CD4-positive, CD25-positive, alpha-beta regulatory T cell (primary cell): ENCODE data around the gene ENTREP1. TPM values are rescaled to one million over a fixed set of nuclear protein-coding genes. Genes with fewer than 3 reads are reported as not detected.
A peak's percentile ranks its signal among the peaks of the same experiment; 100 is the strongest.

Source experiments
- ATAC-seq, 2 donors: fragments of 150-1000 bp; cut with Tn5 transposase; one replicate each; pipeline ENCODE4 v1.10.0; 2021; ENCODE audit warnings: low read depth in 2 of 2, moderate number of reproducible peaks in 2 of 2, moderate library complexity in 1 of 2
- DNase-seq, 3 donors: peaks; one replicate each; pipeline versions ENCODE4 v3.0.0 to v3.0.0-alpha.2; 2012 to 2022; ENCODE audit warnings: mixed read lengths in 1 of 3
- H3K27ac ChIP-seq: one replicate; pipeline ENCODE4 v1.7.0; 2013; ENCODE audit warnings: mild to moderate bottlenecking, low read length; ENCODE audit not compliant: insufficient read depth, poor library complexity, severe bottlenecking
- H3K27me3 ChIP-seq: one replicate; pipeline ENCODE4 v1.7.0; 2013; ENCODE audit warnings: low read length; ENCODE audit not compliant: control insufficient read depth, insufficient read depth
- H3K36me3 ChIP-seq: one replicate; pipeline ENCODE4 v1.7.0; 2013; ENCODE audit warnings: mild to moderate bottlenecking, low read length, moderate library complexity; ENCODE audit not compliant: control insufficient read depth, insufficient read depth
- H3K4me1 ChIP-seq: 2 replicates; pipeline ENCODE4 v1.7.0; 2013; ENCODE audit warnings: mild to moderate bottlenecking, low read length; ENCODE audit not compliant: insufficient read depth, control insufficient read depth, poor library complexity, severe bottlenecking
- H3K4me3 ChIP-seq: one replicate; pipeline ENCODE4 v1.7.0; 2013; ENCODE audit warnings: low read depth, mild to moderate bottlenecking, low read length, moderate library complexity
- H3K9me3 ChIP-seq, 2 experiments: 1 replicate in 1 of 2; 2 replicates in 1 of 2; pipeline ENCODE4 v1.7.0; 2013; ENCODE audit warnings: low read length in 2 of 2, mild to moderate bottlenecking in 1 of 2, moderate library complexity in 1 of 2; ENCODE audit not compliant: control insufficient read depth in 2 of 2
- H3K27ac Mint-ChIP-seq, 3 donors: one replicate each; pipeline ENCODE4 v1.8.0; 2020 to 2022; ENCODE audit warnings: mild to moderate bottlenecking in 3 of 3, mixed read lengths in 3 of 3, moderate library complexity in 2 of 3
- H3K27me3 Mint-ChIP-seq: one replicate; pipeline ENCODE4 v1.8.0; 2022; ENCODE audit warnings: mild to moderate bottlenecking, mixed read lengths
- H3K36me3 Mint-ChIP-seq: one replicate; pipeline ENCODE4 v1.8.0; 2020; ENCODE audit warnings: mixed read lengths
- H3K4me1 Mint-ChIP-seq, 4 donors: one replicate each; pipeline ENCODE4 v1.8.0; 2020 to 2022; ENCODE audit warnings: mixed read lengths in 4 of 4, mild to moderate bottlenecking in 1 of 4
- H3K4me3 Mint-ChIP-seq, 4 donors: one replicate each; pipeline ENCODE4 v1.8.0; 2020 to 2022; ENCODE audit warnings: mild to moderate bottlenecking in 4 of 4, mixed read lengths in 4 of 4, moderate library complexity in 3 of 4
- H3K9me3 Mint-ChIP-seq, 7 donors: one replicate each; pipeline ENCODE4 v1.8.0; 2020 to 2022; ENCODE audit warnings: mixed read lengths in 7 of 7, mild to moderate bottlenecking in 3 of 7, moderate library complexity in 2 of 7
- polyA plus RNA-seq, 4 donors: library from polyadenylated mRNA; unstranded; fragments of 300-500 nt; fragmentation: Illumina TruSeq; gene quantifications; one replicate each; pipeline ENCODE4 v1.2.3, GENCODE V29; 2021
- total RNA-seq: library from RNA; stranded (reverse); gene quantifications from one replicate; pipeline ENCODE4 v1.2.3, GENCODE V29; 2022

The ENTREP1 gene, protein sequence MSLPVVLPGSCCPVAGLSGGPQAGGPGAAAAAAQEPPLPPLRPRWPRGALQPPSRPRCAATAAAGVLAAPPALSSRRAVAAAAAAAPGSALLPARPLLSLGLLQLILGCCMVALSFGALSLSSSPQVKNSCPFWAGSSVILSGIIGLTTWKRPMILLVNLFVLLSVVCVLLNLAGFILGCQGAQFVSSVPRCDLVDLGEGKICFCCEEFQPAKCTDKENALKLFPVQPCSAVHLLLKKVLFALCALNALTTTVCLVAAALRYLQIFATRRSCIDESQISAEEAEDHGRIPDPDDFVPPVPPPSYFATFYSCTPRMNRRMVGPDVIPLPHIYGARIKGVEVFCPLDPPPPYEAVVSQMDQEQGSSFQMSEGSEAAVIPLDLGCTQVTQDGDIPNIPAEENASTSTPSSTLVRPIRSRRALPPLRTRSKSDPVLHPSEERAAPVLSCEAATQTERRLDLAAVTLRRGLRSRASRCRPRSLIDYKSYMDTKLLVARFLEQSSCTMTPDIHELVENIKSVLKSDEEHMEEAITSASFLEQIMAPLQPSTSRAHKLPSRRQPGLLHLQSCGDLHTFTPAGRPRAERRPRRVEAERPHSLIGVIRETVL
- total RNA-seq: not detected
- polyA plus RNA-seq: not detected

DNA sequence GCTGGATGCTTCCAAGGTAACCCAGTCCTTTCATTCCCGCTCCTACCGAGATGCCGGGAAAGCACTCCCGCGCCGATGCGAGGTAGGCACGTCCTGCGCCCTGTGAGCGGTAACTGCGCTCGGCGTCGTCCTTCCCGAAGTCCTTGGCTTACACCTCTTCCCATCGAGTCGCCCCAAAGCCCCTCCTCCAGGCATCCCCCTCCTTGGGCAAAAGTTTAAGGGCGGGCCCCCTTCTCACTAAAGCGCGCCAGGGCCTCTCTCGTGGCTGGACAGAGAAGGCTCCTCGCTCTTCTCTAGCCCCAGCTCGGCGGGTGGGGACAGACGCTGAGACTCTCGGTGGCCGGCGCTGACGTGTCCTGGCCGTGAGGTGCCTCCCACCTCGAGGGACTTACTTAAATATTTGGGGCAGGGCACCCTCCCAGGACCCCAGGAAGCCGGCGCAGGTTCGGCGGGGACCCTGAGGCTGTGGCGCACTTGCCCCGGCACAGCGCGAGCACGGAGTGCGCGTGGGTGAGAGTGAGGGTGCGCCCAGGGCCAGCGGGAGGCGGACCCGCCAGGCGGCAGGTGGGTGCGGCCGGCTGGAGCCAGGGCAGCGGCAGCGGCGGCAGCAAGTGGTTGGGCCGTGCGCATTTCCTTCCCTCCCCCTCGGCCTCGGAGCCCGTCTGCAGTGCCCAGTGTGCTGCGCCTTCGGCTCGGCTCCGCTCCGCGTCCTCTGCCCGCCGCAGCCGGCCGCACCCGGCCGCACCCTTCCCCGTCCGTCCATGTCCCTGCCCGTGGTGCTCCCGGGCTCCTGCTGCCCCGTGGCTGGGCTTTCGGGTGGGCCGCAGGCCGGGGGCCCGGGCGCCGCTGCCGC is at the start of gene ENTREP1:
Gene ENTREP1, plus strand, starts transcription at position 667 of the 853 bp plus-strand sequence. Its CDS starts 95 bp downstream, at position 762.
- no peaks in the 10 kb centered on the region for H3K9me3 ChIP-seq
- no peaks in the 10 kb centered on the region for H3K36me3 ChIP-seq
- Mint-ChIP-seq H3K36me3 (no peaks in the 10 kb centered on the region), H3K27ac (no peak within 1 kb of the TSS), H3K4me1 (peaks cover 0 to 5% (median 2%) of the 10 kb centered on the region in 4 donors), H3K9me3 (peaks cover 0 to 6% (median 0%) of the 10 kb centered on the region in 7 donors), H3K27me3 (peaks cover 58% of the 10 kb centered on the region), H3K4me3 (peak within 1 kb of the TSS in 1 of 4 donors; percentile 46)
- ATAC-seq: no peak
- no peak within 1 kb of the TSS for H3K4me3 ChIP-seq
- DNase-seq: peak in 1 of 3 donors; percentile 7
- no peak within 1 kb of the TSS for H3K27ac ChIP-seq
- peaks cover 3% of the 10 kb centered on the region for H3K4me1 ChIP-seq
- peaks cover 19% of the 10 kb centered on the region for H3K27me3 ChIP-seq

DNA sequence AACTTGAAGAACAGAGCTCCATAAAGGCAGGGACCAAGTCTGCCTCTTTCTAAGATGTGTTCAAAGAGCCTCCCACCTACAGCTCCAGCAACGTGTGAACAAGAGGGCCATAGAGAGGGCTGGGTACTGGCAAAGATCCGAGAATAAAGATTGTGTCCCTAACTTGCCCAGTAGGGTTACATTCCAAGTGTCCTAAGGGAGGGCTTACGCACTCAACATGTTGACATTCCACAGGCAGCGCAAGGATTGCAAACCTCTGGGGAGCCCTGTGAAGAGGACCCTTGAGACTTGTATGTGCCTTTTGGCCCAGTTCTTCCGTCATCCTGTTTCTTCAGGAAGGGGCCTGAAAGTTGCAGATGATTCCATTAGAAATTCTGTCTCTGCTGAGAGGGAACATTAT is 48.2 kb upstream of the ENTREP1 start:
- Mint-ChIP-seq H3K4me3 (no peak overlapping the region), H3K9me3 (peaks cover 0 to 19% (median 6%) of the 10 kb centered on the region in 7 donors), H3K36me3 (no peaks in the 10 kb centered on the region), H3K4me1 (peaks cover 0 to 2% (median 0%) of the 10 kb centered on the region in 4 donors), H3K27me3 (peaks cover 5% of the 10 kb centered on the region), H3K27ac (no peak overlapping the region)
- Histone ChIP-seq H3K4me1 (no peaks in the 10 kb centered on the region), H3K4me3 (no peak overlapping the region), H3K27ac (no peak overlapping the region), H3K9me3 (peaks cover 0 to 4% of the 10 kb centered on the region in 2 experiments), H3K36me3 (no peaks in the 10 kb centered on the region), H3K27me3 (peaks cover 2% of the 10 kb centered on the region)
- DNase-seq: no peak
- no peak for ATAC-seq

DNA sequence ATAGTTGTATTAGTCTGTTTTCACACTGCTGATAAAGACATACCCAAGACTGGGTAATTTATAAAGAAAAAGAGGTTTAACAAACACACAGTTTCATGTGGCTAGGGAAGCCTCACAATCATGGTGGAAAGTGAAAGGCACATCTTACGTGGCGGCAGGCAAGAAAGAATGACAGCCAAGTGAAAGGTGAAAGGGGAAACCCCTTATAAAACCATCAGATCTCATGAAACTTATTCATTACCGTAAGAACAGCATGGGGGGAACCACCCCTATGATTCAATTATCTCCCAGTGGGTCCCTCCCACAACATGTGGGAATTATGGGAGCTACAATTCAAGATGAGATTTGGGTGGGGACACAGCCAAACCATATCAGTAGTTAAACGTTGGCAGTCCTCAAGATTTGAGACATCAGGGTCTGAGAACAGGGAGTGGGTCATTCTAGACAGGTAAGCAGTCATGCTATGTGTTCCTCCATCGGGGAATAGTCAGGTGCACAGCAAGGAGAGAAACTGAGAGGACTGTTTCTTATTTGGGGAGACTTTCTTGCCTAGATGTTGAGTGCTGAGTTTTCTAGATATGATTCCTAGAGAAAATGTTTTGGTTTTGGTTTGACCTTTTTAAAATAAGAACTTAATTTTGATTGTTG is 45.8 kb upstream of the ENTREP1 start:
- H3K4me3 Mint-ChIP-seq: no peak overlapping the region
- Histone ChIP-seq H3K4me3 (no peak overlapping the region), H3K27ac (no peak overlapping the region), H3K4me1 (no peaks in the 10 kb centered on the region), H3K36me3 (no peaks in the 10 kb centered on the region), H3K27me3 (no peaks in the 10 kb centered on the region), H3K9me3 (peaks cover 0 to 4% of the 10 kb centered on the region in 2 experiments)
- peaks cover 0 to 2% (median 0%) of the 10 kb centered on the region in 4 donors for H3K4me1 Mint-ChIP-seq
- ATAC-seq: no peak
- no peaks in the 10 kb centered on the region for H3K36me3 Mint-ChIP-seq
- H3K9me3 Mint-ChIP-seq: peaks cover 0 to 18% (median 8%) of the 10 kb centered on the region in 7 donors
- no peak overlapping the region for H3K27ac Mint-ChIP-seq
- DNase-seq: no peak
- peaks cover 5% of the 10 kb centered on the region for H3K27me3 Mint-ChIP-seq

DNA sequence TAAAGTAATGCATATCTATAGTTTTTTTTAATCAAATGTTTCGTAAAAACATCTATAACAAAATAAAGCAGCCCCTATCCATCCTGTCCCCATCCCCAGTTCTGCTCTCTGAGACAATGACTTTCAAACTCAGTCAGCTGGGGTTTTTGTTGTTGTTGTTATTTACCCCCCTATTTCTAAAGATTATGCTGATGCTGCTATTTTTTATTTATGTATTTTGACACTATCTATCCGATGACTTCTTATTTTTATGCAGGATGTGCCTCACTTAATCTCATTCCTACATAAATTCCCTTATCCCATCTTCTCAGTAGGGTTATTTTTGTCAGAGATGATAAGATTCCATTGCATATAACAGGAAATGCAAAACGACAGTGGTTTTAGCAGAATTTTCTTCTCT is 45.3 kb upstream of the ENTREP1 start:
- peaks cover 0 to 2% (median 0%) of the 10 kb centered on the region in 4 donors for H3K4me1 Mint-ChIP-seq
- H3K27ac ChIP-seq: no peak overlapping the region
- peaks cover 5% of the 10 kb centered on the region for H3K27me3 Mint-ChIP-seq

GRCh38 chr9:69283003-69283402 is 42.0 kb upstream of the ENTREP1 start:
- ATAC-seq: no peak
- peaks cover 0 to 4% of the 10 kb centered on the region in 2 experiments for H3K9me3 ChIP-seq
- H3K4me3 Mint-ChIP-seq: no peak overlapping the region
- peaks cover 0 to 2% (median 0%) of the 10 kb centered on the region in 4 donors for H3K4me1 Mint-ChIP-seq
- no peak for DNase-seq
- no peaks in the 10 kb centered on the region for H3K4me1 ChIP-seq
- no peak overlapping the region for H3K4me3 ChIP-seq
- no peak overlapping the region for H3K27ac ChIP-seq
- peaks cover 7% of the 10 kb centered on the region for H3K27me3 Mint-ChIP-seq
- peaks cover 7% of the 10 kb centered on the region for H3K27me3 ChIP-seq
- H3K36me3 ChIP-seq: no peaks in the 10 kb centered on the region
- peaks cover 0 to 18% (median 4%) of the 10 kb centered on the region in 7 donors for H3K9me3 Mint-ChIP-seq
- no peaks in the 10 kb centered on the region for H3K36me3 Mint-ChIP-seq
- no peak overlapping the region for H3K27ac Mint-ChIP-seq

More for the DNA sequence above, 45.3 kb upstream of the ENTREP1 start:
- Mint-ChIP-seq H3K36me3 (no peaks in the 10 kb centered on the region), H3K27ac (no peak overlapping the region), H3K9me3 (peaks cover 0 to 14% (median 6%) of the 10 kb centered on the region in 7 donors), H3K4me3 (no peak overlapping the region)
- DNase-seq (no peak), ATAC-seq (no peak)
- Histone ChIP-seq H3K36me3 (no peaks in the 10 kb centered on the region), H3K9me3 (peaks cover 0 to 4% of the 10 kb centered on the region in 2 experiments), H3K4me1 (no peaks in the 10 kb centered on the region), H3K27me3 (no peaks in the 10 kb centered on the region), H3K4me3 (no peak overlapping the region)

GRCh38 chr9:69292078-69292477 is 32.9 kb upstream of the ENTREP1 start:
- H3K9me3 Mint-ChIP-seq: peaks cover 0 to 3% (median 2%) of the 10 kb centered on the region in 7 donors
- Histone ChIP-seq H3K9me3 (no peaks in the 10 kb centered on the region), H3K27me3 (peaks cover 5% of the 10 kb centered on the region), H3K4me1 (no peaks in the 10 kb centered on the region), H3K4me3 (no peak overlapping the region), H3K36me3 (no peaks in the 10 kb centered on the region), H3K27ac (no peak overlapping the region)
- DNase-seq: no peak
- H3K4me1 Mint-ChIP-seq: no peaks in the 10 kb centered on the region
- H3K36me3 Mint-ChIP-seq: no peaks in the 10 kb centered on the region
- H3K27me3 Mint-ChIP-seq: peaks cover 19% of the 10 kb centered on the region
- H3K4me3 Mint-ChIP-seq: no peak overlapping the region
- no peak overlapping the region for H3K27ac Mint-ChIP-seq
- ATAC-seq: no peak

DNA sequence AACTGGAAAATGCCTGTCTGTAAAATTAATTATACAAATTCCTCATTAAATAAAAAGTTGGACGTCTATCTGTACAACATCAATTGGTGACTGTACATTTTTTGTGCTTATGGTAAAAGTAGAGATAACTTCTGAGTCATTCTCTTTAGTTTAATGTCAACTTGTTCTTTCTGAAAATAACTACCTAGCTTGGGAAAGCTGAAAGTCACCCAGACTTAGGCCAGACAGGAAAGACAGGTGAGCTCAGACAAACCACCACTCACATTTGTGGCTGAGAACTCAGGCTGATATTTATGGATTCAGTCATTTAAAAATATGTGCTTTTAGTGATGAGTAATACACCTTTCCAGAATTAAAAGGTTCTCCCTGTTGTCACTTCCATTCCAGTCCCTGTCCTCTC is 31.9 kb upstream of the ENTREP1 start:
- Mint-ChIP-seq H3K36me3 (no peaks in the 10 kb centered on the region), H3K27me3 (peaks cover 16% of the 10 kb centered on the region), H3K4me3 (no peak overlapping the region), H3K9me3 (peaks cover 0 to 3% (median 2%) of the 10 kb centered on the region in 7 donors), H3K27ac (no peak overlapping the region), H3K4me1 (no peaks in the 10 kb centered on the region)
- DNase-seq: no peak
- H3K4me3 ChIP-seq: no peak overlapping the region
- peaks cover 3% of the 10 kb centered on the region for H3K27me3 ChIP-seq
- no peaks in the 10 kb centered on the region for H3K4me1 ChIP-seq
- ATAC-seq: no peak
- no peak overlapping the region for H3K27ac ChIP-seq
- no peaks in the 10 kb centered on the region for H3K9me3 ChIP-seq
- H3K36me3 ChIP-seq: no peaks in the 10 kb centered on the region
